HTR-8/SVneo (cell line): ENCODE results near the gene PTPN14.
"Not testable (repeated sequence)": the region's sequence is repeated elsewhere in the genome, so short reads cannot be mapped to it uniquely, and the experiment has no call there.

Source experiments
- DNase-seq: peaks from one replicate; pipeline ENCODE4 v3.0.0; 2011; ENCODE audit warnings: low spot score, mixed read lengths; ENCODE audit not compliant: insufficient read length
- FAIRE-seq: peaks from 2 replicates; lab custom pipeline; 2011; peaks lifted over from hg19 to GRCh38; lab: Jason Lieb, UNC

Gene PTPN14

GRCh38 chr1:214545293-214545692 lies 6.1 kb downstream of the PTPN14 start:
- DNase-seq (no peak), FAIRE-seq (no peak)

DNA sequence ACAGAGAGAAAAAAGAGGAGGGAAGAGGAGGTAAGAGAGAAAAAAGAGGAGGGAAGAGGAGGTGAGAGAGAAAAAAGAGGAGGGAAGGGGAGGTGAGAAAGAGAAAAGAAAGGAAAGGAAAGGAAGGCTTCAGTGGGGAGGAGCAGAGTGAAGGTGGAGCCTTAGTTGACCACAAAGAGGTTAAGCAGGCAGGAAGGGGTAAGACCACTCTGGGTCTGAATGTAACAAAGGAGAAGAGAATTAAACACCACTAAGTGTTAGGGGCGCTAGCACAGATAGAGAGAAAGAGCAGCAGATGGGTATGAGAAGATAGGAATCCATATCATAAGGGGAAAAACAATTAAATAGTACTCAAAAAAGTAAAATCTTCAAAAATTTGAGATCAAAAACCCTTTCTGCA lies 6.6 kb downstream of the PTPN14 start:
- FAIRE-seq, result no peak

DNA sequence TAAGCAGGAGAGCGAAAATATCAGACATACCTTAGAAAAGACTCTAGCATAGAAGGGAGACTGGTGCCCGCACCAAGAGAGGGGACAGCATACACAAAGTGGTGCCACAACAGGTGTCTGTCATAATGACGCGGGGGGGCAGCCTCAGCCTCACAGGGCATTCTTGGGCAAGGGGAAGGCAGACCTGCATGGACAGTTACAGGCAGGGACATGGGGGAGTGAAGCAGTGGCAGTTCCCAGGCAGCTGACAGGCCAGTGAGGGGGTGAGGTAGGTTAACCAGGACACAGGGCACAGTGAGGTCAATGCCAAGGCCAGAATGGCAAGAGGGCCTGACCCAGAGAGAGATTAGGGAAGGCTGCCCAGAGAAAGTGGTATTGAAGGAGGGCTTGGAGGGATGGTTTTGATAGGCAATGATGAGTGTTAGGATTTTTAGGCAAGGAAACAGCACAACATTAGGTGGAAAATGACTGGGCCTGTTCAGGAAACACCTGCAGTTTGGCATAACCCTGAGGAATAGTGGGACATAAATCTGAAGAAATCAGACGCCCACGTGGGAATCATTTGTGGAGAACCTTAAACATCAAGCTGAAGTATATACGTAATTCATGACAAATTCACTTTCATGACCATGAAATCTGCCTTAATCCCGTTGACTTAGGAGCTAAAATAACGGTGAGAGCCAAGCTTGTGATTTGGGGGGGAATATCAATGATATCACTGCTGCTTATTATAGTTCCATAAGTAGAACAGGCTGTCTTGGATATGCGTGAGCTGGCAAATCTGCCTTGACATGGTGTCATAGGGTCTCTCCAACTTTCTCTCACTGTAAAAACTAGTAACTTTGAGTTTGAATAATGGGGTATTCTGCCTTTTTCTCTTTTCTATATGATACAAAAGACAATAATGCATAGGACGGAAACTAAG lies 8.9 kb downstream of the PTPN14 start:
- no peak for DNase-seq
- FAIRE-seq, result no peak

More for the DNA sequence above, 6.6 kb downstream of the PTPN14 start:
- no peak for DNase-seq

DNA sequence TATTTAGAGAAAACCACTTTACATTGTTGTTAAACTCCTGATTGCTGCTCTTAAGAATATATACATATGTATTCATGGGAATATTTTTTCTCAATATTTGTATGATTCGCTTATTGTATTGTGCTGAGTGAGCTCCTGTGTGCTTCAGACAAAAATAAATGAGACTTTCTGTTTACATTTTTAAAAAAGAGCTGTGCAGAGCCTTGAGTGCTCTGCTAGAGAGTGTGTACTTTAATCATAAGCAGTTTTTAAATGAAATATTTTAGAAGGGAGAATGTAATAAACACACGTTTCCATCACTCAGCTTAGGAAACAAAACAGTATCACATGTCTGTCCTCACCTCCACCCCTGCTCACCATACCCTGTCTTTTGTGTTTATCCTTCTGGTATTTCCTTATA lies 9.7 kb downstream of the PTPN14 start:
- DNase-seq (no peak), FAIRE-seq (no peak)

DNA sequence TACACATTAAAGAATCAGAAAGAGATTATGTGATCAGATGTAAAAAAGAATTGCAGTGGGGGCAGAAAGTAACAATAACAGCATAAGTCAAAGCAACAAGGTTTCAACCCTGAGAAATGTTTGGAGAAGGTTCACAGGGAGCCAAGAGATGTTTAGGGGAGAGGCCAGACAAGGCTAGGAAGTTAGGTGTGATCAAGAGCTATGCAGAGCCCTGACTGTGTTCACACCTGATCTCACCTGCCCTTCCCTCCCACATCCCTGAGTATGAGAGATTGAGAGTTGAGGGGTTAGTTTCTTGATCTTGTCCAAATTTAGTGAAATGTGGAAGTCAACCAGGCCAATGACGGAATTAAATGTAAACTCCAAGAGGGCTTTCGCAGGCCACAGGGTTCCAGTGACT lies 10.2 kb downstream of the PTPN14 start:
- DNase-seq, result no peak
- FAIRE-seq, result no peak

DNA sequence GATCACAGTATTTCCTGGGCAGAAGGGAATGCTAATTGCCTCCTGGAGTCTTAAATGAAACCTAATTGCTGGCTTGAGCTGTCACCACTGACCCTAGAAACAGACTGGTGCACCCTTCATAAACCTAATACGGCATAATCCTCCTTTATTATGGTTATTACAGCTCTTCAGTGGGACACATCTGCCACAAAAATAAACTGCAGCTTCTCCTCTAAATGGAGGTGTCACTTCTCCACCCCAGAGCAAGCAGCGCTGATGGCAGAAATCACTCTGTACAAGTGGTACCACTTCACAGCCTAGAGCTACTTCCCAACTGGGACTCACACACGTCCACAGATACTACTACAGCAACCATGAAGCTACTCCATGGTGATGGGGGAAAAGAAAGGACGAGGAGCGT lies 11.1 kb downstream of the PTPN14 start:
- no peak for DNase-seq
- FAIRE-seq, result no peak

- DNase-seq, result no peak
Observed at GRCh38 chr1:214538496-214538895, 12.9 kb downstream of the PTPN14 start.

DNA sequence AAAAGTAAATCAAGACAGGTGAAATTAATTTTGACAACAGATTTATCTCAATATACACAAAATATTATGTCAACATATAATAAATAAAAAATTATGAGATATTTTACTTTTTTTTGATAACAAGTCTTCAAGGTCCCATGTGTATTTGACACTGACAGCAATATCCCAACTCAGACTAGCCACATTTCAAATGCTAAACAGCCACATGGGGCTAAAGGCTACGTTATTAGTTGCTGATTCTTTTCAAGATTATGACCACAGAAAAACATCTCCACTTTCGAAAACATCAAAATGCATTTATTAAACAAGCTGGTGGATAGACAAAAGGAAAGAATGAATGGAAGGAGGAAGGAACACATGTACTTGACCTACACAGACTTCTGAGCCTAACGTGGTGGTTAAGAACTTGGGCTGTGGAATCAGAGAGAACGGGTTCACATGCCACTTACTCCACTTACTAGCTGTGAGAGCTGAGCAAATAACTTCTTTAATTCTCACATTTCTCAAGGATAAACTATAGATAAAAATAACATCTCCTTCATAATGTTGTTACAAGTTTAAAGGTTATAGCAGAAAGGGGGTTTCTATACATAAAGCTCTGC lies 13.4 kb downstream of the PTPN14 start:
- FAIRE-seq (no peak), DNase-seq (no peak)

More at GRCh38 chr1:214538496-214538895, 12.9 kb downstream of the PTPN14 start:
- no peak for FAIRE-seq

DNA sequence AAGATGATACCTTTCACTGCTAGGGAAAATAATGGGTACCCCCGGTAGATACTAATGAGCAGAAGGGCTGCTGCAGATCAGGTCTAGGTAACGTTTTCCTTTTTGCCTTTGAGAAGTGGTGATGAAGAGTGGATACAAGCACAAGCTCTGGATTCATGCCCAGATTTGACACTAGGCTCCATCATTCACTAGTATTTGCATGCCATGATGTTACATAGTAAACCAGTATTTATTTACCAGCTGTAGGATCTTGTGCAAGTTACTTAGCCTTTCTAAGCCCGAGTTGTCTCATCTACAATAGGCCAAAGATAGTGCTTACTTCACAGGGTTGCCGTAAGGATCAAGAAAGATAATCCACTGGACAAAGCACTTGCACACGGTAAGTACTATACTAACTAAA lies 14.2 kb downstream of the PTPN14 start:
- no peak for DNase-seq
- FAIRE-seq, result peak; percentile 33

DNA sequence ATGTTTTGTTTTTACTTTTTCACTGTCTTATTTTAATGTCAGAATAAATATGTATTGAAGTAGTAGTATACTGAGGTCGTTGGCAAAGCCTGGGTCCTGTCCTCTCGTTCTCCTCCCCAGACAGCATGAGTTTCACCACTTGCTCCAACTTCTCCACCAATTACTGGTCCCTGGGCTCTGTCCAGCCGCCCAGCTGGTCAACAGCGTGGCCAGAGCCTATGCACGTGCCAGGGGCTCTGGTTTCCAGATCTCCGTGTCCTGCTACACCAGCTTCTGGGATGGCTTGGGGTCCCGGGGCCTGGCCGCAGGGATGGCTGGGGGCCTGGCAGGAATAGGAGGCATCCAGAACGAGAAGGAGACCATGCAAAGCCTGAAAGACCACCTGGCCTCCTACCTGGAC lies 19.3 kb downstream of the PTPN14 start:
- DNase-seq, result no peak
- FAIRE-seq, result no peak

DNA sequence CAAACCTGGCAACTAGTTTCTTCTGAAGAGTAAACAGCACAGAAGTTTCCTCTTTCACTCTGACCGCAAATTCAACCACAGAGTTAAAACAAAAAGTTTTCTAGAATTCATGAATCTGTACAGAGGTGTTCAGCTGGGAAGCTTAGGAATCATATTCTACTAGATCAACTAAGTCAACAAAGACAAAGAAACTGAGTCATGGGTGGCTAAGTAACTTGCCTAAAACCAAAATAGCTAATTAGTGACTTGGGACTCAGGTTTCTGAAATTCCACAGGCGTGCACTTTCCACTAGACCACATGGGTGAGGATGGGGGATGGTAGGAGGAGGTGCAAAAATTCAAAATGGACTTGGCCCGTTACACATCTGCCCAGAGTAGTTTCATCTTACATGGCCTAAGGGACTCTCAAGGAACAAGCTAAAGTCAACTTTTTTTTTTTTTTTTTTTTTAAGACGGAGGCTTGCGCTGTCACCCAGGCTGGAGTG lies 25.8 kb downstream of the PTPN14 start:
- no peak for FAIRE-seq
- DNase-seq, result no peak

- DNase-seq (no peak), FAIRE-seq (no peak)
Observed at GRCh38 chr1:214524824-214525223, 26.6 kb downstream of the PTPN14 start.

DNA sequence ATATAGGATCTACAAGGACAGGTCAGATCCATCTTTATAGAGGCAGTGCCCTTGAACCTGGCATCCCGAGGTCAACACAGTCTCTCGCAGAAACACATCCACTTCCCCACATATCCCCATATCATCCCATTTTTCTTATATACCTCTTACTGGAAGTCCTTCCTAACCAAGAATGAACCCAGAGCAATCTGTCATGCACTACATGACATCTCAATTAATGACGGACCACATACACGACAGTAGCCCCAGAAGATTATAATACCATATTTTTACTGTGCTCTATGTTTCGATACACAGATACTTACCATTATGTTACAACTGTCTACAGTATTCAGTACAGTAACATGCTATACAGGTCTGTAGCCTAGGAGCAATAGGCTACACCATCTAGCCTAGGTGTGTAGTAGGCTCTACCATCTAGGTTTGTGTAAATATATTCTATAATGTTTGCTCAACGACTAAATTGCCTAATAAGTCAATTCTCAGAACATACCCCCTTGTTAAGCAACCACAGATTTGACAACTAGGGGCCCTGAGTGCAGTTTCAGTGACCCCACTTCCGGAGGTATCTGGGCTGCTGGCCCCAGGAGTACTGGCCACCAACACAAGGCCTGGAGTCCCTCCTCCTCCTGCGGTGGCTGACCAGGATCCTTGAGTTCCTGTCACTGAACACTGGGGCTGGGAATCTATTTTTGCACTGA lies 28.1 kb downstream of the PTPN14 start:
- DNase-seq, result no peak
- no peak for FAIRE-seq

DNA sequence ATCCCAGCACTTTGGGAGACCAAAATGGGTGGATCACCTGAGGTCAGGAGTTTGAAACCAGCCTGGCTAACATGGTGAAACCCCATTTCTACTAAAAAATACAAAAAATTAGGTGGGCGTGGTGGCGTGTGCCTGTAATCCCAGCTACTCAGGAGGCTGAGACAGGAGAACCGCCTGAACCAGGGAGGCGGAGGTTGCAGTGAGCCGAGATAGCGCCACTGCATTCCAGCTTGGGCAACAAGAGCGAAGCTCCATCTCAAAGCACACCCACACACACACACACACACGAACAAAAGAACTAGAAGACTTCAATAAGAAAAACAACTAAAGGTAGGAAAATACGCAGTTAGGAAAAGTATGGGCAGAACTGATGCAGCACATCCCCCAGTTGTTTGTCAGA lies 29.9 kb downstream of the PTPN14 start:
- not testable (repeated sequence) for DNase-seq, FAIRE-seq

GRCh38 chr1:214520544-214521165 lies 30.7 kb downstream of the PTPN14 start:
- FAIRE-seq, result no peak
- DNase-seq, result no peak

- FAIRE-seq (no peak), DNase-seq (no peak)
Observed at GRCh38 chr1:214518361-214518760, 33.0 kb downstream of the PTPN14 start.

GRCh38 chr1:214516434-214517326 lies 34.7 kb downstream of the PTPN14 start:
- DNase-seq (no peak), FAIRE-seq (no peak)

- DNase-seq (no peak), FAIRE-seq (no peak)
Observed at GRCh38 chr1:214515544-214516433, 35.6 kb downstream of the PTPN14 start.
